ENCODE measurements around the gene THAP12.

GRCh38 chr11:76307396-76307795, 73.5 kb downstream of the THAP12 start:
- TF ChIP-seq EZH2 (IDR thresholded peaks at IDR 0.05; ENCODE audit: low read length, missing control alignments): no peak
- no peak for TF ChIP-seq CTCF (conservative IDR thresholded peaks at IDR 0.05 in 1 of 2, IDR thresholded peaks at IDR 0.05 in 1 of 2; ENCODE audit: low read depth in 1 of 2, low read length in 2 of 2)

Measured in fibroblast of lung (primary cell).